Right lobe of liver (tissue), 6 donors: ENCODE results near the gene METTL6. TPM values are rescaled to one million over a fixed set of nuclear protein-coding genes. Genes with fewer than 3 reads are reported as not detected.
A peak's percentile ranks its signal among the peaks of the same experiment; 100 is the strongest.

Experiments used
- ATAC-seq, 4 donors: fragments of 200-7000 bp; cut with Tn5 transposase; one replicate each; pipeline ENCODE4 v1.9.1; 2020; ENCODE audit warnings: mild to moderate bottlenecking in 4 of 4, moderate library complexity in 4 of 4
- DNase-seq, 3 donors: peaks; one replicate each; pipeline ENCODE4 v3.0.0-alpha.2; 2020
- H3K27ac ChIP-seq, 3 donors: fragments of 200-600 bp; one replicate each; pipeline ENCODE4 v1.8.0; 2022
- H3K27me3 ChIP-seq, 2 donors: fragments of 200-600 bp; one replicate each; pipeline ENCODE4 v1.8.0; 2022
- H3K36me3 ChIP-seq, 4 donors: fragments of 200-600 bp; sonication (generic) in 1 of 4; one replicate each; pipeline versions ENCODE4 v1.5.1 to v1.8.0; 2017 to 2022; ENCODE audit warnings: control low read depth in 1 of 4
- H3K4me1 ChIP-seq, 4 donors: fragments of 200-600 bp; sonication (generic) in 1 of 4; one replicate each; pipeline versions ENCODE4 v1.5.1 to v1.8.0; 2017 to 2022; ENCODE audit warnings: control low read depth in 1 of 4
- H3K4me3 ChIP-seq, 3 donors: fragments of 200-600 bp; one replicate each; pipeline ENCODE4 v1.8.0; 2022
- H3K9me3 ChIP-seq, 4 donors: fragments of 200-600 bp; sonication (generic) in 1 of 4; one replicate each; pipeline versions ENCODE4 v1.5.1 to v1.8.0; 2017 to 2022; ENCODE audit warnings: control low read depth in 1 of 4
- CTCF ChIP-seq, 4 donors: fragments of 200-600 bp in 3 of 4; fragments of 450-650 bp in 1 of 4; IDR thresholded peaks; one replicate each; pipeline versions ENCODE4 v1.5.1 to v1.8.0; 2016 to 2022; ENCODE audit warnings: antibody characterized with exemption in 4 of 4, mild to moderate bottlenecking in 2 of 4
- POLR2A ChIP-seq: fragments of 450-650 bp; IDR thresholded peaks from one replicate; pipeline ENCODE4 v1.6.1; 2017; ENCODE audit warnings: antibody characterized with exemption, mild to moderate bottlenecking
- WGBS: methylation state at CpG from one replicate; pipeline ENCODE4 v1.1.6; 2018; ENCODE audit warnings: low coverage, low lambda C conversion rate; ENCODE audit not compliant: insufficient coverage; ENCODE audit errors: missing lambda C conversion rate; 5-methylcytosine and 5-hydroxymethylcytosine counted together
- intact Hi-C, 2 donors: fragments of 100-400 bp; cut with DNase I; formaldehyde crosslinking; loops; one replicate each; pipeline versions ENCODE4 v1.11.2 to v1.14.1; 2022
- total RNA-seq, 6 experiments: library from RNA; depleted of rRNA in 2 of 6; stranded (reverse); fragments of >200 nt in 2 of 6; fragmentation: NEBNext Ultra II Directional in 3 of 6; extraction: Animal tissue kit (Norgen Biotek cat#: 25700) in 3 of 6; gene quantifications; one replicate each; pipeline versions ENCODE4 v1.1.0 to v1.2.4, GENCODE V29; 2016 to 2023
- donor health status: DM: no; HTN: yes; CAD: no.
- donor health status: DM: no; HTN: no; CAD: no.
- donor health status: DM: no; HTN: no; CAD: no.
- donor health status: DM: no; HTN: yes; CAD: no.
- donor health status: DM: no; HTN: yes; CAD: no.

Gene METTL6
- total RNA-seq, 6 experiments from 2014 or later: 5.3 to 7.5 (median 6.2) TPM

- WGBS: 75% methylated on average over 2 of the region's 3 CpGs
- Histone ChIP-seq H3K9me3 (no peaks in the 10 kb centered on the region), H3K27me3 (no peaks in the 10 kb centered on the region), H3K4me3 (no peak overlapping the region), H3K4me1 (peaks cover 0 to 27% (median 9%) of the 10 kb centered on the region in 4 donors), H3K36me3 (peaks cover 0 to 48% (median 26%) of the 10 kb centered on the region in 4 donors), H3K27ac (no peak overlapping the region)
- intact Hi-C loops: loop anchor here in 1 of 2 donors (10.0 kb wide), 1 partner anchor 123 kb away; no protein-coding TSS in a partner anchor
- ATAC-seq: no peak
- DNase-seq: no peak
- TF ChIP-seq POLR2A (no peak), CTCF (IDR thresholded peaks at IDR 0.05) (no peak)
Observed at GRCh38 chr3:15431256-15431837, 4.0 kb upstream of the METTL6 start.

- 22% methylated on average over 1 of the region's 1 CpG for WGBS
Observed at GRCh38 chr3:15430624-15431023, 3.3 kb upstream of the METTL6 start.

GRCh38 chr3:15429080-15429479 lies 1.7 kb upstream of the METTL6 start:
- intact Hi-C loops: no loop called here
- peak overlapping the region; percentile 69 to 98 (median 76) for H3K4me3 ChIP-seq
- no peak for DNase-seq
- H3K9me3 ChIP-seq: no peaks in the 10 kb centered on the region
- H3K36me3 ChIP-seq: peaks cover 0 to 34% (median 11%) of the 10 kb centered on the region in 4 donors
- no peak for TF ChIP-seq POLR2A
- no peak for TF ChIP-seq CTCF (IDR thresholded peaks at IDR 0.05)
- no peak for ATAC-seq
- H3K27me3 ChIP-seq: no peaks in the 10 kb centered on the region
- H3K4me1 ChIP-seq: peaks cover 0 to 32% (median 13%) of the 10 kb centered on the region in 4 donors
- WGBS: 85% methylated on average over 6 of the region's 6 CpGs
- no peak overlapping the region for H3K27ac ChIP-seq

More at GRCh38 chr3:15430624-15431023, 3.3 kb upstream of the METTL6 start:
- no peak overlapping the region for H3K27ac ChIP-seq
- H3K4me1 ChIP-seq: peaks cover 0 to 32% (median 11%) of the 10 kb centered on the region in 4 donors
- TF ChIP-seq CTCF (IDR thresholded peaks at IDR 0.05): no peak
- TF ChIP-seq POLR2A: no peak
- H3K36me3 ChIP-seq: peaks cover 0 to 41% (median 23%) of the 10 kb centered on the region in 4 donors
- H3K9me3 ChIP-seq: no peaks in the 10 kb centered on the region
- intact Hi-C loops: loop anchor here in 1 of 2 donors (10.0 kb wide), 1 partner anchor 124 kb away; no protein-coding TSS in a partner anchor
- no peak overlapping the region for H3K4me3 ChIP-seq
- ATAC-seq (no peak), DNase-seq (no peak)
- no peaks in the 10 kb centered on the region for H3K27me3 ChIP-seq

GRCh38 chr3:15428539-15428938 lies 1.2 kb upstream of the METTL6 start:
- Histone ChIP-seq H3K4me1 (peaks cover 0 to 32% (median 13%) of the 10 kb centered on the region in 4 donors), H3K27ac (peak overlapping the region in 2 of 3 donors; percentile 22 to 79), H3K36me3 (peaks cover 0 to 32% (median 8%) of the 10 kb centered on the region in 4 donors), H3K27me3 (no peaks in the 10 kb centered on the region), H3K9me3 (no peaks in the 10 kb centered on the region), H3K4me3 (peak overlapping the region; percentile 69 to 98 (median 76))
- no peak for DNase-seq
- no peak for TF ChIP-seq CTCF (IDR thresholded peaks at IDR 0.05)
- TF ChIP-seq POLR2A: no peak
- intact Hi-C loops: no loop called here
- peak in 2 of 4 donors; percentile 4 to 51 for ATAC-seq
- WGBS: 0% methylated on average over 9 of the region's 9 CpGs
